NCI-H128 (cell line): ENCODE data around the gene NLRP6.
A peak's percentile ranks its signal among the peaks of the same experiment; 100 is the strongest.
"Not testable (repeated sequence)": the region's sequence is repeated elsewhere in the genome, so short reads cannot be mapped to it uniquely, and the experiment has no call there.

Source experiments
- DNase-seq: peaks from one replicate; lab custom pipeline; 2025; ENCODE audit not compliant: unreplicated experiment; lab: John Stamatoyannopoulos, UW

Gene NLRP6

GRCh38 chr11:278001-278951, at the start of gene NLRP6:
Gene NLRP6 (plus strand): TSS chr11:278407. CDS start chr11:278570, 163 bp downstream.
- DNase-seq, result no peak

GRCh38 chr11:230431-230830, 47.8 kb upstream of the NLRP6 start:
- DNase-seq, result no peak

GRCh38 chr11:232783-233565, 45.2 kb upstream of the NLRP6 start:
- no peak for DNase-seq

- no peak for DNase-seq
Observed at GRCh38 chr11:235180-235579, 43.0 kb upstream of the NLRP6 start.

GRCh38 chr11:235609-235996, 42.6 kb upstream of the NLRP6 start:
- no peak for DNase-seq

- DNase-seq, result peak; percentile 36
Observed at GRCh38 chr11:235997-236773, 42.0 kb upstream of the NLRP6 start, which contains the start of gene SIRT3. Gene SIRT3 (minus strand): TSS chr11:236342. CDS start chr11:236328, 14 bp downstream.

GRCh38 chr11:236774-237767, 41.1 kb upstream of the NLRP6 start, which contains the start of gene PSMD13:
Gene PSMD13 (plus strand): TSS chr11:236976. CDS start chr11:237050, 74 bp downstream.
- DNase-seq, result peak; percentile 52

GRCh38 chr11:238346-238745, 39.9 kb upstream of the NLRP6 start:
- not testable (repeated sequence) for DNase-seq

GRCh38 chr11:240315-240714, 37.9 kb upstream of the NLRP6 start:
- no peak for DNase-seq

- no peak for DNase-seq
Observed at GRCh38 chr11:241634-242033, 36.6 kb upstream of the NLRP6 start.

- no peak for DNase-seq
Observed at GRCh38 chr11:244376-244775, 33.8 kb upstream of the NLRP6 start.

GRCh38 chr11:249062-249461, 29.1 kb upstream of the NLRP6 start:
- DNase-seq, result no peak

GRCh38 chr11:250274-250673, 27.9 kb upstream of the NLRP6 start:
- DNase-seq, result no peak

GRCh38 chr11:250740-251299, 27.4 kb upstream of the NLRP6 start:
- DNase-seq, result no peak

- no peak for DNase-seq
Observed at GRCh38 chr11:251550-251949, 26.7 kb upstream of the NLRP6 start.

- DNase-seq, result no peak
Observed at GRCh38 chr11:252666-253065, 25.5 kb upstream of the NLRP6 start.

GRCh38 chr11:253160-253885, 24.9 kb upstream of the NLRP6 start:
- no peak for DNase-seq

GRCh38 chr11:253886-254270, 24.3 kb upstream of the NLRP6 start:
- no peak for DNase-seq

- no peak for DNase-seq
Observed at GRCh38 chr11:255176-255575, 23.0 kb upstream of the NLRP6 start.
